Left ventricle myocardium inferior (tissue), 1 donor: ENCODE measurements around the gene CABLES1. TPM values are rescaled to one million over a fixed set of nuclear protein-coding genes. Genes with fewer than 3 reads are reported as not detected.
"Not testable (repeated sequence)": the region's sequence is repeated elsewhere in the genome, so short reads cannot be mapped to it uniquely, and the experiment has no call there.

Experiments
- DNase-seq: peaks from one replicate; pipeline ENCODE4 v3.0.0-alpha.2; 2020
- H3K27ac ChIP-seq: fragments of 200-600 bp; replicated peaks from 2 replicates; pipeline ENCODE4 v1.8.0; 2021
- H3K27me3 ChIP-seq: fragments of 200-600 bp; 2 replicates; pipeline ENCODE4 v1.8.0; 2021; ENCODE audit warnings: low read depth
- H3K36me3 ChIP-seq: fragments of 200-600 bp; 2 replicates; pipeline ENCODE4 v1.8.0; 2021
- H3K4me1 ChIP-seq: fragments of 200-600 bp; 2 replicates; pipeline ENCODE4 v1.8.0; 2021
- H3K4me3 ChIP-seq: fragments of 200-600 bp; 2 replicates; pipeline ENCODE4 v1.8.0; 2021; ENCODE audit warnings: mild to moderate bottlenecking, moderate library complexity
- H3K9me3 ChIP-seq: fragments of 200-600 bp; replicated peaks from 2 replicates; pipeline ENCODE4 v1.8.0; 2021
- CTCF ChIP-seq: fragments of 200-600 bp; IDR thresholded peaks from 2 replicates; pipeline ENCODE4 v1.8.0; 2021; ENCODE audit warnings: antibody characterized with exemption, mild to moderate bottlenecking, borderline replicate concordance
- intact Hi-C: fragments of 100-400 bp; cut with micrococcal nuclease; formaldehyde crosslinking; loops from one replicate; pipeline ENCODE4 v1.11.0; 2022
- total RNA-seq: library from RNA; stranded (reverse); fragmentation: NEBNext Ultra II Directional; extraction: Animal tissue kit (Norgen Biotek cat#: 25700); gene quantifications from one replicate; pipeline ENCODE4 v1.2.1, GENCODE V29; 2021
- donor health status: DM: no; HTN: yes; CAD: no; lungs with severe emphysema.

CABLES1 gene
- total RNA-seq, 1 donor from 2014 or later: 2.7 TPM

DNA sequence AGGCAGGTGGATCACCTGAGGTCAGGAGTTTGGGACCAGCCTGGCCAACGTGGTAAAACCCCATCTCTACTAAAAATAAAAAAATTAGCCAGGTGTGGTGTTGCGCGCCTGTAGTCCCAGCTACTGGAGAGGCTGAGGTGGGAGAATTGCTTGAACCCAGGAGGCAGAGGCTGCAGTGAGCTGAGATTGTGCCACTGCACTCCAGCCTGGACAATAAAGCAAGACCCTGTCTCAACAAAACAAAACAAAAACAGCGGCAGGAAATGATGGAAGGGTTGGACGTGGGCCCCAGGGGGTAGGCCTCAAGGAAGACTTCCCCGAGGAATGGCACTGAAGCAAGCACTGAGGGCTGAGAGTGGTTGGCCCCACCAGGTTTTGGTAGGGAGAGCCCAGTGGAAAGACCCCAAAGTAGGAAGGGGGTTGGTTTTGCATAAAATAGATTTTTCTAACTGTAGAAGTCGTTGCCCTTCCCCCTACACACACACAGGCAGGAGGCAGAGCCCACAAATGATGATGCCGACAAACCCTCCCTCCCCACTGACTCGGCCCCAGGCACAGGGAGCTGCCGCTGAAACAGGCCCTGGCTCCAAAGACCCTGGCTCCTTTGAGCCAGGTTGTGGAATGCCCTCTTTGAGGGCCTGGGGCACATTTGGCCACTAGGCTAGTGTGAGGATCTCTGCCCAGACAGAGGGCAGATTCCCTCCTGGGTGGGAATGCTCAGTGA, 104.8 kb downstream of the CABLES1 start:
- no peaks in the 10 kb centered on the region for H3K36me3 ChIP-seq
- H3K4me3 ChIP-seq: no peak overlapping the region
- no peak for DNase-seq
- no peaks in the 10 kb centered on the region for H3K9me3 ChIP-seq
- no peak overlapping the region for H3K27ac ChIP-seq
- H3K4me1 ChIP-seq: peaks cover 26% of the 10 kb centered on the region
- H3K27me3 ChIP-seq: no peaks in the 10 kb centered on the region
- intact Hi-C loops: loop anchor here (10.0 kb wide), 2 partner anchors 65 to 105 kb away; partner anchors contain the start of gene CABLES1
- no peak for TF ChIP-seq CTCF

DNA sequence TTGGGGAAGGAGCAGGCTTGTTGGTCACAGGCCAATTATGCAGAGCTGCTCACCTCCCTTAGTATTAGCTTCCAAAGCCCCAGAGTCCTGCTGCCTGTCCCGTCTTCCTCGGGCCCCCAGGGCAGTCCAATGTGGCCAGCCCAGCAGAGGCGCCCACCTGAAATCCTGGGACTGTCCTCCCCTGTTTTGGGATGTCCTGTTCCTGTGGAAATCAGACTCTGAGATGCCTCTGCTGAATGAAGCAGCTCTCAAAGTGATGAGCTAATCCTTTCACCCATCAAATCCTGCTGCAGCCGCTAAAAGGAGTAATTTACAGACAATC, 105.3 kb downstream of the CABLES1 start:
- DNase-seq: no peak
- intact Hi-C loops: no loop called here
- no peak for TF ChIP-seq CTCF
- Histone ChIP-seq H3K9me3 (no peaks in the 10 kb centered on the region), H3K4me3 (no peak overlapping the region), H3K27ac (no peak overlapping the region), H3K4me1 (peaks cover 26% of the 10 kb centered on the region), H3K27me3 (no peaks in the 10 kb centered on the region), H3K36me3 (no peaks in the 10 kb centered on the region)

DNA sequence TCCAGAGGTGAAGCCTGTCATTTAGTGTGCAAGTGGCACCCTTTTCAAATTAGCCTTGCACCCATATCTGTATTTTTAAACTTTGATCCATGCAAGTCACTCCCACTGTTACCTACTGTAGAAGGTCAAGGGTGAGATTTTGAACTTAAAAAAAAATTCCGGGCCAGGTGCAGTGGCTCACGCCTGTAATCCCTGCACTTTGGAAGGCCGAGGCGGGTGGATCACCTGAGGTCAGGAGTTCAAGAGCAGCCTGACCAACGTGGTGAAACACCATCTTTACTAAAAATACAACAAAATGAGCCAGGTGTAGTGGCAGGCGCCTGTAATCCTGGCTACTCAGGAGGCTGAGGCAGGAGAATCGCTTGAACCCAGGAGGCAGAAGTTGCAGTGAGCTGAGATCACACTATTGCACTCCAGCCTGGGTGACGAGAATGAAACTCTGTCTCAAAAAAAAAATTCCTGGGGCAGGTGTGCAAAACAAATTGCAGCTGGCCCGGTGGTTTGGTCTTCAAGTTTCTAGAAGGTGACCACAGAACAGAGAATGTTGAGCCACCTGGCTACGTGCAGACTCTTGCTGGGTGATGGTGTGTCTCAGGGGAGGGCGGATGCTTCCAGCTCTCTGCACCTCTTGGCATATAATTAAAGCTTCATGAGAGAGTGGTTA, 106.7 kb downstream of the CABLES1 start:
- intact Hi-C loops, H3K4me3 ChIP-seq, H3K27me3 ChIP-seq, H3K36me3 ChIP-seq, H3K27ac ChIP-seq, H3K9me3 ChIP-seq, DNase-seq: not testable (repeated sequence)
- H3K4me1 ChIP-seq: peaks cover 23% of the 10 kb centered on the region

DNA sequence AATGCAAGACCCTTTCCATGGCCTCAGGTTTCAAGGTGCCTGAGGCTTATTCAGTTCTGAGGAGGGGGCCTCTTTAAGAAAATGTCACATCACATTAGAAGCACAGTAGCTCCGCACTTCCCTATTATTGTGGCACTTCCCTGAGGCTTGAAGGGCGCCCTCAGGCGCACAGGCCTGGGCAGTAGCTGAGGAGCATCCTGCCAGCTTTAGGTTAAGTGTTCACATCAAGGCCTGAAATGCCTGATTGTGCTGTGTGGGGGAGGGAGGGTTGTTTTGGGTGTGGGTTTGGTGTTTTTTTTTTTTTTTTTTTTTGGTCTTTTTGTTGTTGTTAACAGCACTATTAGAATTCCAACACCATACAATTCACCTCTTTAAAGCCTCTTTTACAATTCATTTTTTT, 107.9 kb downstream of the CABLES1 start:
- Histone ChIP-seq H3K4me3 (no peak overlapping the region), H3K27ac (no peak overlapping the region), H3K27me3 (no peaks in the 10 kb centered on the region), H3K4me1 (peaks cover 10% of the 10 kb centered on the region), H3K9me3 (no peaks in the 10 kb centered on the region), H3K36me3 (no peaks in the 10 kb centered on the region)
- TF ChIP-seq CTCF: no peak
- no peak for DNase-seq
- intact Hi-C loops: no loop called here

GRCh38 chr18:23243816-23244215, 108.5 kb downstream of the CABLES1 start:
- H3K4me3 ChIP-seq: no peak overlapping the region
- H3K36me3 ChIP-seq: no peaks in the 10 kb centered on the region
- H3K9me3 ChIP-seq: peaks cover 2% of the 10 kb centered on the region
- intact Hi-C loops: no loop called here
- H3K4me1 ChIP-seq: peaks cover 4% of the 10 kb centered on the region
- H3K27me3 ChIP-seq: no peaks in the 10 kb centered on the region
- H3K27ac ChIP-seq: no peak overlapping the region
- DNase-seq: no peak
- TF ChIP-seq CTCF: no peak

GRCh38 chr18:23244401-23244800, 109.1 kb downstream of the CABLES1 start:
- Histone ChIP-seq H3K27me3 (no peaks in the 10 kb centered on the region), H3K9me3 (peaks cover 6% of the 10 kb centered on the region), H3K4me3 (no peak overlapping the region), H3K36me3 (no peaks in the 10 kb centered on the region), H3K4me1 (no peaks in the 10 kb centered on the region), H3K27ac (no peak overlapping the region)
- intact Hi-C loops: no loop called here
- no peak for TF ChIP-seq CTCF
- no peak for DNase-seq
